Activated B cell treated with CpG ODN at 0.5 μM for 24 hours (primary cell): ENCODE measurements around the gene APBA2. TPM values are rescaled to one million over a fixed set of nuclear protein-coding genes. Genes with fewer than 3 reads are reported as not detected.

Source experiments
- ATAC-seq: fragments of 200-7000 bp; cut with Tn5 transposase; one replicate; pipeline ENCODE4 v1.10.0; 2021; ENCODE audit warnings: low read depth, mild to moderate bottlenecking, moderate library complexity
- CTCF ChIA-PET: fragments of 350-600 bp; sonication (Branson Sonifier 250); formaldehyde crosslinking; loops from one replicate; lab custom pipeline; 2021; ENCODE audit warnings: antibody characterized with exemption; lab: Charles Lee
- POLR2A ChIA-PET: fragments of 350-600 bp; sonication (Branson Sonifier 250); formaldehyde crosslinking; loops from one replicate; lab custom pipeline; 2021; ENCODE audit warnings: antibody characterized with exemption; lab: Charles Lee
- DNase-seq: peaks from one replicate; pipeline ENCODE4 v3.0.0; 2022
- H3K27ac Mint-ChIP-seq: one replicate; pipeline ENCODE4 v1.8.0; 2020; ENCODE audit warnings: mixed read lengths
- H3K27me3 Mint-ChIP-seq: one replicate; pipeline ENCODE4 v1.8.0; 2021; ENCODE audit warnings: mixed read lengths
- H3K36me3 Mint-ChIP-seq: one replicate; pipeline ENCODE4 v1.8.0; 2021; ENCODE audit warnings: low read depth, mixed read lengths
- H3K4me1 Mint-ChIP-seq: one replicate; pipeline ENCODE4 v1.8.0; 2021; ENCODE audit warnings: mixed read lengths
- H3K4me3 Mint-ChIP-seq: one replicate; pipeline ENCODE4 v1.8.0; 2020; ENCODE audit warnings: mild to moderate bottlenecking, mixed read lengths
- H3K9me3 Mint-ChIP-seq: one replicate; pipeline ENCODE4 v1.8.0; 2020; ENCODE audit warnings: mixed read lengths
- CTCF ChIP-seq: fragments of 200-600 bp; IDR thresholded peaks from one replicate; pipeline ENCODE4 v1.8.0; 2022; ENCODE audit warnings: antibody characterized with exemption, mild to moderate bottlenecking
- intact Hi-C: fragments of 100-400 bp; cut with micrococcal nuclease; formaldehyde crosslinking; loops from one replicate; pipeline ENCODE4 v1.15.1; 2024
- total RNA-seq: library from RNA; stranded (reverse); gene quantifications from 2 replicates; pipeline ENCODE4 v1.2.3, GENCODE V29; 2022

Gene APBA2
- total RNA-seq, 1 donor from 2014 or later = not detected

GRCh38 chr15:29094711-29095110 is 208.9 kb downstream of the APBA2 start:
- Mint-ChIP-seq H3K27ac (no peak overlapping the region), H3K36me3 (no peaks in the 10 kb centered on the region), H3K4me3 (no peak overlapping the region), H3K9me3 (peaks cover 2% of the 10 kb centered on the region), H3K27me3 (no peaks in the 10 kb centered on the region), H3K4me1 (no peaks in the 10 kb centered on the region)
- DNase-seq (no peak), ATAC-seq (no peak)
- intact Hi-C loops = no loop called here
- ChIA-PET POLR2A (no interaction called here), CTCF (interaction anchor here (0.6 kb wide), 1 partner anchor 10 kb away, joined by 4 read pairs; no protein-coding TSS in a partner anchor)
- no peak for TF ChIP-seq CTCF

- ATAC-seq = no peak
- H3K27me3 Mint-ChIP-seq = no peaks in the 10 kb centered on the region
- H3K4me3 Mint-ChIP-seq = no peak overlapping the region
- H3K9me3 Mint-ChIP-seq = peaks cover 2% of the 10 kb centered on the region
- no peak for TF ChIP-seq CTCF
- no peak overlapping the region for H3K27ac Mint-ChIP-seq
- intact Hi-C loops = no loop called here
- DNase-seq = no peak
- ChIA-PET POLR2A (no interaction called here), CTCF (no interaction called here)
- no peaks in the 10 kb centered on the region for H3K36me3 Mint-ChIP-seq
- H3K4me1 Mint-ChIP-seq = no peaks in the 10 kb centered on the region
These were observed 210.0 kb downstream of the APBA2 start for GRCh38 chr15:29095746-29096145.

GRCh38 chr15:29097168-29097567 is 211.4 kb downstream of the APBA2 start:
- Mint-ChIP-seq H3K36me3 (no peaks in the 10 kb centered on the region), H3K27me3 (no peaks in the 10 kb centered on the region), H3K9me3 (no peaks in the 10 kb centered on the region), H3K4me3 (no peak overlapping the region), H3K27ac (no peak overlapping the region), H3K4me1 (no peaks in the 10 kb centered on the region)
- no peak for TF ChIP-seq CTCF
- CTCF ChIA-PET = no interaction called here
- no peak for DNase-seq
- POLR2A ChIA-PET = no interaction called here
- intact Hi-C loops = no loop called here
- no peak for ATAC-seq

- no peak overlapping the region for H3K27ac Mint-ChIP-seq
- no peak for TF ChIP-seq CTCF
- ATAC-seq (no peak), DNase-seq (no peak)
- no peaks in the 10 kb centered on the region for H3K36me3 Mint-ChIP-seq
- H3K27me3 Mint-ChIP-seq = peaks cover 3% of the 10 kb centered on the region
- H3K4me1 Mint-ChIP-seq = no peaks in the 10 kb centered on the region
- no peaks in the 10 kb centered on the region for H3K9me3 Mint-ChIP-seq
- ChIA-PET POLR2A (no interaction called here), CTCF (no interaction called here)
- H3K4me3 Mint-ChIP-seq = no peak overlapping the region
- intact Hi-C loops = no loop called here
These were observed 212.2 kb downstream of the APBA2 start for GRCh38 chr15:29097971-29098370.

GRCh38 chr15:29098652-29099051 is 212.9 kb downstream of the APBA2 start:
- H3K4me3 Mint-ChIP-seq = no peak overlapping the region
- no peak for ATAC-seq
- H3K36me3 Mint-ChIP-seq = no peaks in the 10 kb centered on the region
- no peak for TF ChIP-seq CTCF
- intact Hi-C loops = no loop called here
- ChIA-PET POLR2A (no interaction called here), CTCF (no interaction called here)
- no peak for DNase-seq
- H3K9me3 Mint-ChIP-seq = no peaks in the 10 kb centered on the region
- H3K27ac Mint-ChIP-seq = no peak overlapping the region
- H3K4me1 Mint-ChIP-seq = no peaks in the 10 kb centered on the region
- peaks cover 3% of the 10 kb centered on the region for H3K27me3 Mint-ChIP-seq
